Measurements from ENCODE around the gene PPP1R14C. TPM values are rescaled to one million over a fixed set of nuclear protein-coding genes. Genes with fewer than 3 reads are reported as not detected.

PPP1R14C gene
- total and polyA plus RNA-seq, 2 experiments from 2014 or later: 8.2 to 10.1 TPM

DNA sequence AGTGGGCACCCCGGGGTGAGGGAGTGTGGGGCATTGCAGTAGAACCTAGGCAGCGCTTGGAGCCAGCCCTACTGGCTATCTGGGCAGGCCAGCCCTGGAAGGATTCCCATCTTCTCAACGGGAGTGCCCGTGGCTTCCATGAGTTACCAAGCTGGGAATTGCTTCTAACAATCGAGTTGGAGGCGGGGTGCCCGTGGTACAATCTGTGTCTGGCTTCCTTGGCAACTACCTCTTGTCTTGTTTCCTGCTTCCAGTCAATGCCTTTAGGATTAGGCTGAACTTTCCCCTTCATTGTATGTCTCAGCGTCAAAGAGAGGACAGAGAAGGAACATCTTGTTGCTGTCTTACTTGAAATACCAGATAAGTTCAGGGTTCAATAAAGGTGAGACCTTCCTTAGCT is 33.3 kb downstream of the PPP1R14C start:
- no peak for TF ChIP-seq EZH2 (IDR thresholded peaks at IDR 0.05; ENCODE audit: insufficient read depth, poor library complexity, severe bottlenecking)
- TF ChIP-seq EZH2phosphoT487 (IDR thresholded peaks at IDR 0.05; ENCODE audit: insufficient read depth, low read depth): no peak
- Histone ChIP-seq H3F3A (ENCODE audit: insufficient read depth) (no peaks in the 10 kb centered on the region), H3K4me1 (ENCODE audit: insufficient read depth) (0 out of 2 replicates have a peak, but pooled peaks cover 7% of the 10 kb centered on the region), H3K9ac (no peak overlapping the region), H3K79me2 (ENCODE audit: insufficient read depth) (peaks cover 25% of the 10 kb centered on the region), H3K4me2 (ENCODE audit: unreplicated experiment) (no peak overlapping the region), H2AFZ (no peak overlapping the region), H3K4me3 (no peak overlapping the region), H3K9me3 (ENCODE audit: low read depth) (no peaks in the 10 kb centered on the region), H3K36me3 (ENCODE audit: low read depth) (no peaks in the 10 kb centered on the region), H3K9me2 (ENCODE audit: insufficient read depth) (no peaks in the 10 kb centered on the region), H3K27ac (no peak overlapping the region), H4K20me1 (ENCODE audit: insufficient read depth) (no peaks in the 10 kb centered on the region), H3K27me3 (replicated peaks; ENCODE audit: insufficient read depth) (no peaks in the 10 kb centered on the region)
- no peak for DNase-seq
- WGBS, 2 experiments (ENCODE audit: low coverage in 1 of 2, low lambda C conversion rate in 2 of 2, missing lambda C conversion rate in 2 of 2): 93% methylated on average over 8 of the region's 8 CpGs
- in situ Hi-C loops (cut with MboI): no loop called here

DNA sequence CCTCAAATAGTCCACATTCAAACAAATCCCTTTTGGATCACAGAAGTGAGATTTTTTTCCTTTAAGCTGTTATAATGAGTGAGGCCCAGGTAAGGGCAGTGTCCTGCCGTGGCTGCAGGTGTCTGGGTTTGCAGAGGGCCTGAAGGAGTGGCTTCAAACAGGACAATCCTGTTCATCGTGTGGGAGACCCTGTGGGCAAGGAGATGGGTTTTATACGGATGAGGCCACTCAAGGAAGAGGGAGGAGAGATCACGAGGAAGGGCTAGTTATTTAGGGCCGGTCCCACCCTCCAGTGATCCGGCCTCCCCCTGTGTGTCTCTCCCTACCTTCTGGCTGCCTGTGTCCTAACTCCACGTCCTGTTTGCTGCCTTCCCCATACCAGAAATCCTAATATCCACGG is 33.8 kb downstream of the PPP1R14C start:
- H3K4me3 ChIP-seq: no peak overlapping the region
- H3K4me1 ChIP-seq (ENCODE audit: insufficient read depth): 0 out of 2 replicates have a peak, but pooled peaks cover 7% of the 10 kb centered on the region
- no peaks in the 10 kb centered on the region for H4K20me1 ChIP-seq (ENCODE audit: insufficient read depth)
- no peaks in the 10 kb centered on the region for H3K9me3 ChIP-seq (ENCODE audit: low read depth)
- no peaks in the 10 kb centered on the region for H3K36me3 ChIP-seq (ENCODE audit: low read depth)
- no peaks in the 10 kb centered on the region for H3K27me3 ChIP-seq (replicated peaks; ENCODE audit: insufficient read depth)
- H2AFZ ChIP-seq: no peak overlapping the region
- H3K27ac ChIP-seq: no peak overlapping the region
- in situ Hi-C loops (cut with MboI): no loop called here
- no peaks in the 10 kb centered on the region for H3K9me2 ChIP-seq (ENCODE audit: insufficient read depth)
- H3K4me2 ChIP-seq (ENCODE audit: unreplicated experiment): no peak overlapping the region
- DNase-seq: no peak
- H3K9ac ChIP-seq: no peak overlapping the region
- H3F3A ChIP-seq (ENCODE audit: insufficient read depth): no peaks in the 10 kb centered on the region
- 78 to 79% methylated on average over 8 of the region's 8 CpGs for WGBS, 2 experiments (ENCODE audit: low coverage in 1 of 2, low lambda C conversion rate in 2 of 2, missing lambda C conversion rate in 2 of 2)
- peaks cover 31% of the 10 kb centered on the region for H3K79me2 ChIP-seq (ENCODE audit: insufficient read depth)
- no peak for TF ChIP-seq EZH2phosphoT487 (IDR thresholded peaks at IDR 0.05; ENCODE audit: insufficient read depth, low read depth)
- no peak for TF ChIP-seq EZH2 (IDR thresholded peaks at IDR 0.05; ENCODE audit: insufficient read depth, poor library complexity, severe bottlenecking)

DNA sequence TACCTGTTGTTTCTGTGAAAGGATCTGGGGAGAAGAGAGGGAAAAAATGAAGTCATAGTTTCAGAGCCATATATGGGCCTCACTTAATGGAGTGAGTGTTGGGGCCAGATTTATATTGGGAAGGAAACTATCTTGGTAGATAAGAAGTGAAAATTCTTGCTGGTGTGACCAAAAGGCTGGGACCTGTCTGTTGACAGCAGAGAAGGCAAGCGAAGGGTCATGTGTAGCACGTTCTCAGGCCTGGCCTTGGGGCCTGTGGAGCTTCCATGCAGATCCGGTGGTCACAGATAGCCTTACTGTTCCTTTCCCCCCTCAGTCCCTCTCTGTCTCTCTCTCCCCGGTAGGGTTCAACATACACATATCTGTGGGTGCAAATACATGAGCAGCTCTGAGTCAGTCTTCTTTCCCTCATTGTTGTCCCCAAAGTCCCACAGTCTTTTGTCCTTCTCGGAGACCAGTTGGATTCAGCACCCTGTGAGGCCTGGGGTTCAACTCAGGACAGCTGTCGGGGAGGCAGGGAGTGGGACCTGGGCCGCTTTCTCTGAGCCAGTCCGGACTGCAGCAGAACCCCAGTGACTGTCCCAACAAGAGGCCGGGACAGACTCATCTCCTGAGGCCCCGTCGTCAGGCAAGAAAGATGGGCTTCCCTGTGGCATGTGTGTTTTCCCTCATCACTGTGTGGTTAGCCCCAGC is 34.6 kb downstream of the PPP1R14C start:
- Histone ChIP-seq H4K20me1 (ENCODE audit: insufficient read depth) (no peaks in the 10 kb centered on the region), H3K9me2 (ENCODE audit: insufficient read depth) (no peaks in the 10 kb centered on the region), H3K9ac (no peak overlapping the region), H3K79me2 (ENCODE audit: insufficient read depth) (peaks cover 38% of the 10 kb centered on the region), H3K27ac (no peak overlapping the region), H3F3A (ENCODE audit: insufficient read depth) (no peaks in the 10 kb centered on the region), H2AFZ (no peak overlapping the region), H3K27me3 (replicated peaks; ENCODE audit: insufficient read depth) (no peaks in the 10 kb centered on the region), H3K4me1 (ENCODE audit: insufficient read depth) (0 out of 2 replicates have a peak, but pooled peaks cover 7% of the 10 kb centered on the region), H3K36me3 (ENCODE audit: low read depth) (no peaks in the 10 kb centered on the region), H3K9me3 (ENCODE audit: low read depth) (no peaks in the 10 kb centered on the region), H3K4me2 (ENCODE audit: unreplicated experiment) (no peak overlapping the region), H3K4me3 (no peak overlapping the region)
- TF ChIP-seq EZH2 (IDR thresholded peaks at IDR 0.05; ENCODE audit: insufficient read depth, poor library complexity, severe bottlenecking) (no peak), EZH2phosphoT487 (IDR thresholded peaks at IDR 0.05; ENCODE audit: insufficient read depth, low read depth) (no peak)
- WGBS, 2 experiments (ENCODE audit: low coverage in 1 of 2, low lambda C conversion rate in 2 of 2, missing lambda C conversion rate in 2 of 2): 87 to 89% methylated on average over 11 of the region's 11 CpGs
- no peak for DNase-seq
- in situ Hi-C loops (cut with MboI): no loop called here

DNA sequence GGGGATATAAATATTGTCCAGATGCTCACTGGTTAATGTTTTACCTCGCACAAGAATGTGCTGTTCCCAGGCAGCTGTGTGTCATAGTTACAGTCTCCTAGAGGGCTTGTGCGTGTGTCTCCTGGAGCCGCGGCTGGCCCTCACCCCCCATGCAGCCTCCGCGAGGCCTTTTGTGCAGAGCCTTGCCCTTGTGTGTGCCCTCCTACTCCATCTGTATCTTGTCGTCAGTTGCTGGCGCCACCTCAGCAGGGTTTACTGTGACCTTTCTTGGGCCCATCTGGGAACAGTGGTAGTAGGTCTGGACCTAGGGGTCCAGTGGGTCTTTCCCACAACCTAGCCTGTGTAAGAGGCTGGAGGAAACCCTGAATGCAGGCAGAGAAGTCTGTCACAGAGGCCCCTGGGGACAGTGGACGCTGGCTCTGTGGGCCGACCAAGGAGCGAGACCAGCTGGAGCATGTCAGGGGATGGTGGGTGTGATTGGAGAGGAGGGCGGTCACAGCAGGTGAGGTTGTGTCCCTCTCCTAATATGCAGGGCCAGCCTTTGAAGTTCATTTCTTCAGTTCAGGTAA is 35.2 kb downstream of the PPP1R14C start:
- H3F3A ChIP-seq (ENCODE audit: insufficient read depth): no peaks in the 10 kb centered on the region
- 0 out of 2 replicates have a peak, but pooled peaks cover 7% of the 10 kb centered on the region for H3K4me1 ChIP-seq (ENCODE audit: insufficient read depth)
- WGBS, 2 experiments (ENCODE audit: low coverage in 1 of 2, low lambda C conversion rate in 2 of 2, missing lambda C conversion rate in 2 of 2): 69 to 72% methylated on average over 12 of the region's 12 CpGs
- no peaks in the 10 kb centered on the region for H3K27me3 ChIP-seq (replicated peaks; ENCODE audit: insufficient read depth)
- peaks cover 44% of the 10 kb centered on the region for H3K79me2 ChIP-seq (ENCODE audit: insufficient read depth)
- no peak overlapping the region for H3K4me2 ChIP-seq (ENCODE audit: unreplicated experiment)
- H3K9me3 ChIP-seq (ENCODE audit: low read depth): no peaks in the 10 kb centered on the region
- in situ Hi-C loops (cut with MboI): no loop called here
- H2AFZ ChIP-seq: no peak overlapping the region
- H3K9me2 ChIP-seq (ENCODE audit: insufficient read depth): no peaks in the 10 kb centered on the region
- no peaks in the 10 kb centered on the region for H3K36me3 ChIP-seq (ENCODE audit: low read depth)
- no peak overlapping the region for H3K9ac ChIP-seq
- no peak overlapping the region for H3K4me3 ChIP-seq
- H4K20me1 ChIP-seq (ENCODE audit: insufficient read depth): no peaks in the 10 kb centered on the region
- no peak for DNase-seq
- no peak overlapping the region for H3K27ac ChIP-seq
- TF ChIP-seq EZH2 (IDR thresholded peaks at IDR 0.05; ENCODE audit: insufficient read depth, poor library complexity, severe bottlenecking): no peak
- TF ChIP-seq EZH2phosphoT487 (IDR thresholded peaks at IDR 0.05; ENCODE audit: insufficient read depth, low read depth): no peak

Measured in GM23248 (cell line).